Tibial nerve (tissue), 4 donors: ENCODE results near the gene NPFFR1. TPM values are rescaled to one million over a fixed set of nuclear protein-coding genes. Genes with fewer than 3 reads are reported as not detected.

Source experiments
- DNase-seq, 2 donors: peaks; one replicate each; pipeline ENCODE4 v3.0.0-alpha.2; 2019; ENCODE audit warnings: low spot score in 2 of 2
- H3K27ac ChIP-seq, 4 donors: fragments of 200-600 bp; sonication (generic) in 3 of 4; one replicate each; pipeline ENCODE4 v1.5.1; 2017 to 2019; ENCODE audit warnings: mild to moderate bottlenecking in 1 of 4
- H3K27me3 ChIP-seq, 2 donors: fragments of 200-600 bp; sonication (generic) in 1 of 2; one replicate each; pipeline versions ENCODE4 v1.5.1 to v1.6.0; 2017 to 2019
- H3K36me3 ChIP-seq, 3 donors: fragments of 200-600 bp; sonication (generic); one replicate each; pipeline ENCODE4 v1.5.1; 2018 to 2019
- H3K4me1 ChIP-seq, 4 donors: fragments of 200-600 bp; sonication (generic) in 3 of 4; one replicate each; pipeline ENCODE4 v1.5.1; 2017 to 2019
- H3K4me3 ChIP-seq, 4 donors: fragments of 200-600 bp; sonication (generic) in 3 of 4; one replicate each; pipeline ENCODE4 v1.5.1; 2017 to 2019; ENCODE audit warnings: mild to moderate bottlenecking in 1 of 4, moderate library complexity in 1 of 4
- H3K9me3 ChIP-seq, 4 donors: fragments of 200-600 bp; sonication (generic) in 3 of 4; one replicate each; pipeline ENCODE4 v1.5.1; 2017 to 2019
- CTCF ChIP-seq, 5 experiments: fragments of 200-600 bp in 3 of 5; fragments of 450-650 bp in 2 of 5; sonication (generic) in 3 of 5; IDR thresholded peaks; one replicate each; pipeline ENCODE4 v1.5.1; 2016 to 2019; ENCODE audit warnings: antibody characterized with exemption in 5 of 5, mild to moderate bottlenecking in 3 of 5, moderate library complexity in 2 of 5
- EP300 ChIP-seq, 2 donors: sonication (generic); formaldehyde crosslinking; IDR thresholded peaks; one replicate each; pipeline ENCODE4 v1.6.1; 2017; ENCODE audit warnings: antibody characterized with exemption in 2 of 2, mild to moderate bottlenecking in 1 of 2
- POLR2A ChIP-seq, 2 donors: fragments of 450-650 bp; IDR thresholded peaks; one replicate each; pipeline ENCODE4 v1.6.1; 2017; ENCODE audit warnings: antibody characterized with exemption in 2 of 2, mild to moderate bottlenecking in 2 of 2, moderate library complexity in 2 of 2
- WGBS, 2 donors: methylation state at CpG; one replicate each; pipeline ENCODE4 v1.1.5; 2018; 5-methylcytosine and 5-hydroxymethylcytosine counted together
- total RNA-seq, 4 donors: library from RNA; depleted of rRNA; stranded (reverse); fragments of >200 nt; gene quantifications; one replicate each; pipeline ENCODE4 v1.1.0, GENCODE V29; 2016

NPFFR1 gene
- total RNA-seq, 4 donors from 2014 or later, result 1.8 to 5.7 (median 4.4) TPM

GRCh38 chr10:70302292-70302691, 18.5 kb upstream of the NPFFR1 start:
- H3K27ac ChIP-seq, result peak overlapping the region in 3 of 4 donors; percentile 10 to 60 (median 44)

GRCh38 chr10:70300908-70301597, 17.2 kb upstream of the NPFFR1 start:
- DNase-seq, result no peak
- no peak overlapping the region for H3K27ac ChIP-seq
- 94 to 95% methylated on average over 16 of the region's 19 CpGs for WGBS, 2 donors

More at GRCh38 chr10:70302292-70302691, 18.5 kb upstream of the NPFFR1 start:
- TF ChIP-seq EP300 (IDR thresholded peaks at IDR 0.05), result peak in 1 of 2 donors; percentile 86
- TF ChIP-seq POLR2A (IDR thresholded peaks at IDR 0.05), result no peak
- peaks cover 0 to 20% (median 0%) of the 10 kb centered on the region in 3 donors for H3K36me3 ChIP-seq
- H3K9me3 ChIP-seq, result no peaks in the 10 kb centered on the region
- peaks cover 0 to under 1% (median 0%) of the 10 kb centered on the region in 4 donors for H3K4me1 ChIP-seq
- no peak overlapping the region for H3K4me3 ChIP-seq
- no peaks in the 10 kb centered on the region for H3K27me3 ChIP-seq
- DNase-seq, result peak in 1 of 2 donors; percentile 68
- 54 to 59% methylated on average over 3 of the region's 3 CpGs for WGBS, 2 donors

GRCh38 chr10:70300461-70300860, 16.7 kb upstream of the NPFFR1 start:
- Histone ChIP-seq H3K9me3 (no peaks in the 10 kb centered on the region), H3K4me1 (peaks cover 0 to 18% (median 4%) of the 10 kb centered on the region in 4 donors), H3K4me3 (no peak overlapping the region), H3K27ac (no peak overlapping the region), H3K27me3 (no peaks in the 10 kb centered on the region), H3K36me3 (peaks cover 0 to 20% (median 0%) of the 10 kb centered on the region in 3 donors)
- DNase-seq, result no peak
- no peak for TF ChIP-seq CTCF (IDR thresholded peaks at IDR 0.05)
- TF ChIP-seq EP300 (IDR thresholded peaks at IDR 0.05), result no peak
- TF ChIP-seq POLR2A (IDR thresholded peaks at IDR 0.05), result no peak
- WGBS, 2 donors, result 91 to 95% methylated on average over 6 of the region's 6 CpGs

More at GRCh38 chr10:70300908-70301597, 17.2 kb upstream of the NPFFR1 start:
- TF ChIP-seq EP300 (IDR thresholded peaks at IDR 0.05) (no peak), POLR2A (IDR thresholded peaks at IDR 0.05) (no peak), CTCF (IDR thresholded peaks at IDR 0.05) (no peak)
- Histone ChIP-seq H3K36me3 (peaks cover 0 to 20% (median 0%) of the 10 kb centered on the region in 3 donors), H3K9me3 (no peaks in the 10 kb centered on the region), H3K4me1 (peaks cover 0 to 13% (median 2%) of the 10 kb centered on the region in 4 donors), H3K4me3 (no peak overlapping the region), H3K27me3 (no peaks in the 10 kb centered on the region)

GRCh38 chr10:70299876-70300275, 16.1 kb upstream of the NPFFR1 start:
- H3K36me3 ChIP-seq, result peaks cover 0 to 20% (median 0%) of the 10 kb centered on the region in 3 donors
- no peak overlapping the region for H3K4me3 ChIP-seq
- H3K27ac ChIP-seq, result no peak overlapping the region
- H3K4me1 ChIP-seq, result peaks cover 0 to 18% (median 4%) of the 10 kb centered on the region in 4 donors
- no peaks in the 10 kb centered on the region for H3K9me3 ChIP-seq
- H3K27me3 ChIP-seq, result no peaks in the 10 kb centered on the region
- no peak for DNase-seq
- 89 to 97% methylated on average over 7 of the region's 7 CpGs for WGBS, 2 donors
- TF ChIP-seq POLR2A (IDR thresholded peaks at IDR 0.05) (no peak), CTCF (IDR thresholded peaks at IDR 0.05) (no peak), EP300 (IDR thresholded peaks at IDR 0.05) (no peak)

GRCh38 chr10:70298393-70298792, 14.6 kb upstream of the NPFFR1 start:
- H3K4me1 ChIP-seq, result peaks cover 0 to 18% (median 4%) of the 10 kb centered on the region in 4 donors
- H3K9me3 ChIP-seq, result no peaks in the 10 kb centered on the region
- H3K4me3 ChIP-seq, result no peak overlapping the region
- no peak for DNase-seq
- peaks cover 0 to 20% (median 0%) of the 10 kb centered on the region in 3 donors for H3K36me3 ChIP-seq
- H3K27ac ChIP-seq, result no peak overlapping the region
- WGBS, 2 donors, result 63 to 76% methylated on average over 5 of the region's 5 CpGs
- H3K27me3 ChIP-seq, result no peaks in the 10 kb centered on the region
- TF ChIP-seq EP300 (IDR thresholded peaks at IDR 0.05) (no peak), CTCF (IDR thresholded peaks at IDR 0.05) (no peak), POLR2A (IDR thresholded peaks at IDR 0.05) (no peak)
